LNCaP clone FGC (cell line): Measurements from ENCODE around the gene KDELR3.

Source experiments
- DNase-seq: peaks from one replicate; pipeline ENCODE4 v3.0.0-alpha.2; 2011; ENCODE audit warnings: low read depth
- H3K4me3 ChIP-seq: 2 replicates; pipeline ENCODE4 v1.5.1; 2011; ENCODE audit warnings: mild to moderate bottlenecking, low read depth, low read length, control low read depth
- TF ChIP-seq, protein P1 (sequence below): IDR thresholded peaks from 2 replicates; pipeline ENCODE4 v1.5.1; 2012; ENCODE audit warnings: mild to moderate bottlenecking; ENCODE audit not compliant: control insufficient read depth, insufficient read depth; ENCODE audit errors: extremely low read depth

KDELR3 gene

GRCh38 chr22:38446018-38446601 is 21.8 kb upstream of the KDELR3 start:
- TF ChIP-seq, protein P1, sequence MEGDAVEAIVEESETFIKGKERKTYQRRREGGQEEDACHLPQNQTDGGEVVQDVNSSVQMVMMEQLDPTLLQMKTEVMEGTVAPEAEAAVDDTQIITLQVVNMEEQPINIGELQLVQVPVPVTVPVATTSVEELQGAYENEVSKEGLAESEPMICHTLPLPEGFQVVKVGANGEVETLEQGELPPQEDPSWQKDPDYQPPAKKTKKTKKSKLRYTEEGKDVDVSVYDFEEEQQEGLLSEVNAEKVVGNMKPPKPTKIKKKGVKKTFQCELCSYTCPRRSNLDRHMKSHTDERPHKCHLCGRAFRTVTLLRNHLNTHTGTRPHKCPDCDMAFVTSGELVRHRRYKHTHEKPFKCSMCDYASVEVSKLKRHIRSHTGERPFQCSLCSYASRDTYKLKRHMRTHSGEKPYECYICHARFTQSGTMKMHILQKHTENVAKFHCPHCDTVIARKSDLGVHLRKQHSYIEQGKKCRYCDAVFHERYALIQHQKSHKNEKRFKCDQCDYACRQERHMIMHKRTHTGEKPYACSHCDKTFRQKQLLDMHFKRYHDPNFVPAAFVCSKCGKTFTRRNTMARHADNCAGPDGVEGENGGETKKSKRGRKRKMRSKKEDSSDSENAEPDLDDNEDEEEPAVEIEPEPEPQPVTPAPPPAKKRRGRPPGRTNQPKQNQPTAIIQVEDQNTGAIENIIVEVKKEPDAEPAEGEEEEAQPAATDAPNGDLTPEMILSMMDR = no peak
- no peak overlapping the region for H3K4me3 ChIP-seq
- DNase-seq = no peak

- TF ChIP-seq, protein P1 = no peak
- DNase-seq = no peak
- H3K4me3 ChIP-seq = no peak overlapping the region
Observed at GRCh38 chr22:38448945-38449745, 18.8 kb upstream of the KDELR3 start.

- DNase-seq = no peak
- TF ChIP-seq, protein P1 = no peak
- H3K4me3 ChIP-seq = no peak overlapping the region
Observed at GRCh38 chr22:38449776-38450175, 18.1 kb upstream of the KDELR3 start.

- TF ChIP-seq, protein P1 = no peak
- H3K4me3 ChIP-seq = no peak overlapping the region
- DNase-seq = no peak
Observed at GRCh38 chr22:38450234-38450797, 17.6 kb upstream of the KDELR3 start.

DNA sequence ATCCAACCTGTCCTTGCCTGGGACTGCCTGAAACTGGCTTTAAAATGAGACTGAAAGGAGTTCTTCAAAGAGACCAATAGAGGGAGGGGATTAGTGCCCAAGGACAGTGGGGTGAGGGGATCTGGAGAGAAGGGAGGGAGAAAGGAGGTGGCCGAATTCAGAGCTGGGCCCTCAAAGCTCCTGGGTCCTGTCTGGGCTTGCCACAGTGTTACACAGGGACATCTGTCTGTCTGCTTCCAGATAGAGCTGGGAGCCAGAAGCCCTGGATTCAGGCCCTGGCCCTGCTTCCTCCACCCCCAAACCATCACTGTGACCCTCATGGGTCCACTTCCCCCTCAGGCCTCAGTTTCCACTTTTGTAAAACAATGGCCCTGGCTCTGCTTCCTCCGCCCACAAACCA is 16.5 kb upstream of the KDELR3 start:
- TF ChIP-seq, protein P1 = no peak
- DNase-seq = no peak

DNA sequence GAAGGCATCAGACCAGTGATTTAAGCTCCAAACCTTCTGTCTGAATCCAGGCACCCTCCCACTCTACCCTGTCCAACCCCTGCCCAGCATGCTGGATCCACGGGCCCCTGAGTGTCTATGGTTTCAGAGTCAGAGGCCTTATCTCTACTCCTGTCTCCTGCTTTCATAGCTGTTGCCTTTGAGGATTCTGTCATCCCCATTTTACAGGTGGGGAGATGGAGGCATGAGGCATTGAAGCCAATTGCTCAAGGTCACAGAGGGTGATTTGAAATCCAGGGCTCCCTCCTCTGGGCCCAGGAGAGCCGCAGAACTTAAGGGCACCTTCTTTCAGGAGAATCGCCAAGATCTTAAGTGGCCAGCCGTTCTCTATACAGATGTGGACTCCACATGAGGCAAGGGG is 16.0 kb upstream of the KDELR3 start:
- no peak for DNase-seq
- TF ChIP-seq, protein P1 = no peak
- H3K4me3 ChIP-seq = no peak overlapping the region

More for the DNA sequence above, 16.5 kb upstream of the KDELR3 start:
- H3K4me3 ChIP-seq = no peak overlapping the region
